Vagina (tissue), 2 donors: ENCODE data around the gene RUVBL2.

Source experiments
- POLR2A ChIP-seq, 2 donors: fragments of 450-650 bp; IDR thresholded peaks; one replicate each; pipeline ENCODE4 v1.6.1; 2017; ENCODE audit warnings: antibody characterized with exemption in 2 of 2, mild to moderate bottlenecking in 2 of 2, moderate library complexity in 2 of 2
- POLR2AphosphoS5 ChIP-seq, 2 donors: sonication (generic); formaldehyde crosslinking; IDR thresholded peaks; one replicate each; pipeline ENCODE4 v1.9.0; 2017; ENCODE audit warnings: antibody characterized with exemption in 2 of 2, mild to moderate bottlenecking in 2 of 2, low read depth in 1 of 2; ENCODE audit not compliant: insufficient read depth in 1 of 2
- TF ChIP-seq, protein P1 (sequence below), 3 experiments: fragments of 450-650 bp in 2 of 3; fragments of 200-600 bp in 1 of 3; sonication (generic) in 1 of 3; IDR thresholded peaks; one replicate each; pipeline ENCODE4 v1.5.1; 2017 to 2019; ENCODE audit warnings: antibody characterized with exemption in 3 of 3, mild to moderate bottlenecking in 2 of 3, moderate library complexity in 2 of 3

DNA sequence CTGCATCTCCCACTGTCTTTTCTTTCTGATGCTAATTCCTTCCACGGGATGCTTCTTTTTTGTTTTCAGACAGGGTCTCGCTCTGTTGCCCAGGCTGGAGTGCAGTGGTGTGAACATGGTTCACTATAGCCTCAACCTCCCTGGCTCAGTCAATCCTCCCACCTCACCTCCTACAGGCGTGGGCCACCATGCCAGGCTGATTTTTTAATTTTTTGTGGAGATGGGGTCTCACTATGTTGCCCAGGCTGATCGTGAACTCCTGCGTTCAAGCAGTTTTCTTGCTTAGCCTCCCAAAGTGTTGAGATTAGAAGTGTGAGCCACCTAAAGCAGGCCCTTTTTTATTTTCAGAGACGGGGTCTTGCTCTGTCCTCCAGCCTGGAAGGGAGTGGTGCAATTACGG lies 5.4 kb upstream of the RUVBL2 start:
- TF ChIP-seq, protein P1, sequence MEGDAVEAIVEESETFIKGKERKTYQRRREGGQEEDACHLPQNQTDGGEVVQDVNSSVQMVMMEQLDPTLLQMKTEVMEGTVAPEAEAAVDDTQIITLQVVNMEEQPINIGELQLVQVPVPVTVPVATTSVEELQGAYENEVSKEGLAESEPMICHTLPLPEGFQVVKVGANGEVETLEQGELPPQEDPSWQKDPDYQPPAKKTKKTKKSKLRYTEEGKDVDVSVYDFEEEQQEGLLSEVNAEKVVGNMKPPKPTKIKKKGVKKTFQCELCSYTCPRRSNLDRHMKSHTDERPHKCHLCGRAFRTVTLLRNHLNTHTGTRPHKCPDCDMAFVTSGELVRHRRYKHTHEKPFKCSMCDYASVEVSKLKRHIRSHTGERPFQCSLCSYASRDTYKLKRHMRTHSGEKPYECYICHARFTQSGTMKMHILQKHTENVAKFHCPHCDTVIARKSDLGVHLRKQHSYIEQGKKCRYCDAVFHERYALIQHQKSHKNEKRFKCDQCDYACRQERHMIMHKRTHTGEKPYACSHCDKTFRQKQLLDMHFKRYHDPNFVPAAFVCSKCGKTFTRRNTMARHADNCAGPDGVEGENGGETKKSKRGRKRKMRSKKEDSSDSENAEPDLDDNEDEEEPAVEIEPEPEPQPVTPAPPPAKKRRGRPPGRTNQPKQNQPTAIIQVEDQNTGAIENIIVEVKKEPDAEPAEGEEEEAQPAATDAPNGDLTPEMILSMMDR (IDR thresholded peaks at IDR 0.05) = no peak
- no peak for TF ChIP-seq POLR2A (IDR thresholded peaks at IDR 0.05)
- TF ChIP-seq POLR2AphosphoS5 (IDR thresholded peaks at IDR 0.05; ENCODE audit: insufficient read depth in 1 of 2, low read depth in 1 of 2) = no peak
